GM12878 (cell line): ENCODE data around the gene NOP53. TPM values are rescaled to one million over a fixed set of nuclear protein-coding genes. Genes with fewer than 3 reads are reported as not detected.
"Not testable (repeated sequence)": the region's sequence is repeated elsewhere in the genome, so short reads cannot be mapped to it uniquely, and the experiment has no call there.

Experiments used
- ATAC-seq: fragments of 200-7000 bp; cut with Tn5 transposase; 3 replicates; pipeline ENCODE4 v1.9.1; 2020; ENCODE audit warnings: mild to moderate bottlenecking, moderate library complexity
- BruUV-seq: library from RNA; stranded (reverse); fragments of 400-500 nt; replicated peaks from 2 replicates; lab custom pipeline; 2021; lab: Mats Ljungman, UMichigan
- CTCF ChIA-PET: fragments of 300-600 bp; sonication (Branson Sonifier 250); formaldehyde crosslinking; extraction: SDS; loops from one replicate; lab custom pipeline; 2021; ENCODE audit warnings: inconsistent platforms; lab: Yijun Ruan, JAX
- POLR2A ChIA-PET: fragments of 350-600 bp; formaldehyde crosslinking; extraction: SDS; loops from one replicate; lab custom pipeline; 2021; ENCODE audit warnings: inconsistent platforms; lab: Charles Lee
- RAD21 ChIA-PET: fragments of 300-600 bp; sonication (Branson Sonifier 250); formaldehyde crosslinking; loops from one replicate; lab custom pipeline; 2023; ENCODE audit warnings: antibody characterized with exemption; ENCODE audit not compliant: unreplicated experiment; lab: Charles Lee
- SMC1A ChIA-PET: fragments of 300-600 bp; sonication (Branson Sonifier 250); formaldehyde crosslinking; loops from one replicate; lab custom pipeline; 2023; ENCODE audit not compliant: unreplicated experiment, uncharacterized antibody; lab: Charles Lee
- DNase-seq: peaks from one replicate; pipeline ENCODE4 v3.0.0-alpha.2; 2011; ENCODE audit warnings: low read depth, low spot score
- FAIRE-seq: peaks from 3 replicates; lab custom pipeline; 2011; peaks lifted over from hg19 to GRCh38; lab: Jason Lieb, UNC
- H2AFZ ChIP-seq: 2 replicates; pipeline ENCODE4 v1.6.0; 2011; ENCODE audit warnings: low read depth, low read length, control low read depth; ENCODE audit not compliant: control insufficient read depth
- H3K27ac ChIP-seq: 2 replicates; pipeline ENCODE4 v1.5.1; 2011; ENCODE audit warnings: control low read depth; ENCODE audit not compliant: control insufficient read depth, insufficient read depth
- H3K27me3 ChIP-seq, 2 experiments: replicated peaks in 1 of 2; 2 replicates each; pipeline versions ENCODE4 v1.6.0 to v1.6.1; 2011; ENCODE audit warnings: low read length in 1 of 2; ENCODE audit not compliant: control insufficient read depth in 2 of 2, insufficient read depth in 2 of 2
- H3K36me3 ChIP-seq, 2 experiments: 2 replicates each; pipeline ENCODE4 v1.5.1; 2011; ENCODE audit warnings: low read length in 1 of 2; ENCODE audit not compliant: control insufficient read depth in 2 of 2, insufficient read depth in 2 of 2
- H3K4me1 ChIP-seq: 2 replicates; pipeline ENCODE4 v1.6.1; 2011; ENCODE audit warnings: mild to moderate bottlenecking, low read length, moderate library complexity, mixed read lengths; ENCODE audit not compliant: control insufficient read depth, insufficient read depth
- H3K4me2 ChIP-seq: 2 replicates; pipeline ENCODE4 v1.6.0; 2011; ENCODE audit warnings: control low read depth; ENCODE audit not compliant: control insufficient read depth, insufficient read depth
- H3K4me3 ChIP-seq: fragments of 200-600 bp; sonication (generic); 2 replicates; pipeline ENCODE4 v1.5.1; 2016
- H3K79me2 ChIP-seq: 2 replicates; pipeline ENCODE4 v1.6.0; 2011; ENCODE audit warnings: low read length; ENCODE audit not compliant: control insufficient read depth, insufficient read depth
- H3K9ac ChIP-seq: 2 replicates; pipeline ENCODE4 v1.8.0; 2011; ENCODE audit warnings: low read length, control low read depth, mixed read lengths; ENCODE audit not compliant: control insufficient read depth, insufficient read depth
- H3K9me3 ChIP-seq: replicated peaks from 3 replicates; pipeline ENCODE4 v1.5.1; 2011; ENCODE audit warnings: mild to moderate bottlenecking, low read length; ENCODE audit not compliant: control insufficient read depth, insufficient read depth
- H4K20me1 ChIP-seq: 2 replicates; pipeline ENCODE4 v1.6.0; 2011; ENCODE audit not compliant: control insufficient read depth, insufficient read depth
- EZH2 ChIP-seq: IDR thresholded peaks from 2 replicates; pipeline ENCODE4 v1.6.1; 2012; ENCODE audit warnings: low read depth, mild to moderate bottlenecking, control low read depth, inconsistent platforms, low read length, borderline replicate concordance; ENCODE audit not compliant: control insufficient read depth
- NFIC ChIP-seq: IDR thresholded peaks from 2 replicates; pipeline ENCODE4 v1.6.1; 2012; ENCODE audit warnings: low read depth, mild to moderate bottlenecking, inconsistent platforms, low read length, moderate library complexity
- RUNX3 ChIP-seq: IDR thresholded peaks from 2 replicates; pipeline ENCODE4 v1.6.1; 2012; ENCODE audit warnings: low read length, inconsistent platforms
- SPI1 ChIP-seq: IDR thresholded peaks from 2 replicates; pipeline ENCODE4 v1.6.1; 2011; ENCODE audit warnings: low read depth, mild to moderate bottlenecking, low read length, moderate library complexity, borderline replicate concordance; ENCODE audit not compliant: insufficient read depth
- WGBS: methylation state at CpG from one replicate; pipeline ENCODE4 v1.1.6; 2016; ENCODE audit warnings: low lambda C conversion rate; ENCODE audit not compliant: insufficient replicate concordance, insufficient coverage; ENCODE audit errors: missing lambda C conversion rate; 5-methylcytosine and 5-hydroxymethylcytosine counted together
- in situ Hi-C: fragments of 300-500 bp; cut with MboI; formaldehyde crosslinking; loops from 9 replicates; pipeline ENCODE4 v1.14.3; 2018; ENCODE audit warnings: mixed read lengths
- intact Hi-C: fragments of 100-400 bp; cut with micrococcal nuclease; formaldehyde crosslinking; loops from one replicate; pipeline ENCODE4 v1.14.2; 2022; ENCODE audit not compliant: unreplicated experiment
- polyA plus RNA-seq, 11 experiments: library from polyadenylated mRNA; depleted of rRNA in 4 of 11; unstranded in 6 of 11; stranded (reverse) in 5 of 11; fragments of >200 nt; fragmentation: Nextera tagmentation in 4 of 11; fragmentation: Illumina TruSeq in 1 of 11; extraction: Ambion mirVana in 4 of 11; extraction: Trizol in 1 of 11; gene quantifications; 1 replicate in 1 of 11; 2 replicates in 10 of 11; pipeline versions ENCODE4 v1.2.1 to v1.2.3, GENCODE V29; 2011 to 2016; ENCODE audit warnings: inconsistent platforms in 2 of 11, missing spikeins in 2 of 11, low read depth in 1 of 11
- total RNA-seq, 4 experiments: library from RNA; depleted of rRNA in 3 of 4; stranded (reverse); fragments of >200 nt in 3 of 4; fragmentation: Illumina TruSeq in 1 of 4; extraction: Trizol in 1 of 4; gene quantifications; 2 replicates each; pipeline versions ENCODE4 v1.2.1 to v1.2.3, GENCODE V29; 2013 to 2021
- TF ChIP-seq, protein P1 (sequence below): fragments of 450-650 bp; IDR thresholded peaks from 2 replicates; pipeline ENCODE4 v1.6.1; 2016; ENCODE audit warnings: mild to moderate bottlenecking
- TF ChIP-seq, protein P2 (sequence below): fragments of 450-650 bp; IDR thresholded peaks from 2 replicates; pipeline ENCODE4 v1.6.1; 2018; ENCODE audit warnings: borderline replicate concordance, mild to moderate bottlenecking; ENCODE audit not compliant: partially characterized antibody
- TF ChIP-seq, protein P3 (sequence below): IDR thresholded peaks from 2 replicates; pipeline ENCODE4 v1.6.1; 2011; ENCODE audit warnings: low read depth, low read length, improper control_type of control experiment, borderline replicate concordance
- TF ChIP-seq, protein P4 (sequence below): IDR thresholded peaks from 2 replicates; pipeline ENCODE4 v1.6.1; 2011; ENCODE audit warnings: borderline replicate concordance, low read depth, mild to moderate bottlenecking, moderate library complexity, low read length; ENCODE audit not compliant: insufficient read depth, poor library complexity, severe bottlenecking

Gene NOP53
- total and polyA plus RNA-seq, 10 of the 15 experiments (the other 5 are each of a cell fraction or from before 2014, with no cell fraction given), result 6.0 to 386 (median 167) TPM

DNA sequence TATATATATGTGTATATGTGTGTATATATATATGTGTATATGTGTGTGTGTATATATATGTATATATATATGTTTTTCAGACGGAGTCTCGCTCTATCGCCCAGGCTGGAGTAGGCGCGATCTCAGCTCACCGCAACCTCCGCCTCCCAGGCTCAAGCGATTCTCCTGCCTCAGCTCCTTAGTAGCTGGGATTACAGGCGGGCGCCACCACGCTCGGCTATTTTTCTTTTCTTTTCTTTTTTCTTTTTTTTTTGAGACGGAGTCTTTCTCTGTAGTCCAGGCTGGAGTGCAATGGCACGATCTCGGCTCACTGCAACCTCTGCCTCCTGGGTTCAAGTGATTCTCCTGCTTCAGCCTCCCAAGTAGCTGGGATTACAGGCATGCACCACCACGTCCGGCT, 783 bp downstream of the NOP53 start:
- H3K9ac ChIP-seq, result peak overlapping the region; percentile 91; the same call in 1 of the 2 replicates
- H3K4me3 ChIP-seq, result peak overlapping the region; percentile 92
- ChIA-PET POLR2A (interaction anchor here (0.7 kb wide), 1 partner anchor 54 kb away, joined by 3 read pairs; no protein-coding TSS in a partner anchor), RAD21 (interaction anchor here (1.5 kb wide), 1 partner anchor 397 kb away, joined by 4 read pairs; the partner anchor contains the start of gene DHX34), CTCF (interaction anchor here (0.7 to 4.1 kb wide), 6 partner anchors 19 to 397 kb away, joined by 3 to 15 read pairs (median 3); partner anchors contain the start of genes DHX34 and EHD2), SMC1A (interaction anchor here (1.3 kb wide), 1 partner anchor 309 kb away, joined by 3 read pairs; no protein-coding TSS in a partner anchor)
- in situ Hi-C loops, ATAC-seq, DNase-seq, H4K20me1 ChIP-seq, FAIRE-seq, H3K27me3 ChIP-seq, H2AFZ ChIP-seq, intact Hi-C loops, H3K9me3 ChIP-seq: not testable (repeated sequence)
- peaks cover 16% of the 10 kb centered on the region for H3K4me1 ChIP-seq
- H3K27ac ChIP-seq, result peak overlapping the region; percentile 33; the same call in 1 of the 2 replicates
- 39% methylated on average over 14 of the region's 17 CpGs for WGBS
- peak overlapping the region; percentile 9; the same call in 1 of the 2 replicates for H3K4me2 ChIP-seq
- peaks cover 6 to 12% of the 10 kb centered on the region in 2 experiments for H3K36me3 ChIP-seq
- peaks cover 28% of the 10 kb centered on the region for H3K79me2 ChIP-seq
- TF ChIP-seq, protein P1, sequence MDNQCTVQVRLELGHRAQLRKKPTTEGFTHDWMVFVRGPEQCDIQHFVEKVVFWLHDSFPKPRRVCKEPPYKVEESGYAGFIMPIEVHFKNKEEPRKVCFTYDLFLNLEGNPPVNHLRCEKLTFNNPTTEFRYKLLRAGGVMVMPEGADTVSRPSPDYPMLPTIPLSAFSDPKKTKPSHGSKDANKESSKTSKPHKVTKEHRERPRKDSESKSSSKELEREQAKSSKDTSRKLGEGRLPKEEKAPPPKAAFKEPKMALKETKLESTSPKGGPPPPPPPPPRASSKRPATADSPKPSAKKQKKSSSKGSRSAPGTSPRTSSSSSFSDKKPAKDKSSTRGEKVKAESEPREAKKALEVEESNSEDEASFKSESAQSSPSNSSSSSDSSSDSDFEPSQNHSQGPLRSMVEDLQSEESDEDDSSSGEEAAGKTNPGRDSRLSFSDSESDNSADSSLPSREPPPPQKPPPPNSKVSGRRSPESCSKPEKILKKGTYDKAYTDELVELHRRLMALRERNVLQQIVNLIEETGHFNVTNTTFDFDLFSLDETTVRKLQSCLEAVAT, result peak; percentile 99
- TSS peak; percentile 77 for BruUV-seq

DNA sequence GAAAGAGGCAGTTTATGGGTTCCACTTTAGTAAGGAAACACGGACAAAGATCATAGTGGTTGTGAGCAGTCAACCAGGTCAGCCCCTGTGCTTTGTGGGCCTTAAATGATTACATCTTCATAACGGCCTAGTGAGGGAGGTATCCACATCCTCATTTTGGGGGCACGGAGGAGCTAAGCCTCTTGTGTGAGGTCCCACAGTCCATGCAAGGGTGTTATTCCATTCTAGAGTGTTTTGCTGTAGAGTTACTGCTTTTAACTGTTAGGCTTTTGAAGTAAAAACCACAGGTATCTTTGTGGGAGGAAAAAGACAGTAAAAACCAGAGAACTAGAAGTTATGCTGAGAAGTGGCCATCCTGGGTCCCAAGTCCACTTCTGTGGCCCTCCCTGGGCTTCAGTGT, 4.0 kb downstream of the NOP53 start:
- peaks cover 25 to 32% of the 10 kb centered on the region in 2 experiments for H3K36me3 ChIP-seq
- POLR2A ChIA-PET, result no interaction called here
- intact Hi-C loops, result no loop called here
- H3K4me1 ChIP-seq, result peaks cover 6% of the 10 kb centered on the region
- ATAC-seq (peak; percentile 85), FAIRE-seq (peak; percentile 88), DNase-seq (peak; percentile 51)
- BruUV-seq, result no TSS peak
- H3K27ac ChIP-seq, result peak overlapping the region; percentile 52
- peak overlapping the region; percentile 46; the same call in 1 of the 2 replicates for H3K4me3 ChIP-seq
- H3K79me2 ChIP-seq, result peaks cover 28% of the 10 kb centered on the region
- H3K27me3 ChIP-seq, result no peaks in the 10 kb centered on the region
- no peaks in the 10 kb centered on the region for H4K20me1 ChIP-seq
- H3K9ac ChIP-seq, result no peak overlapping the region
- in situ Hi-C loops, result no loop called here
- peak overlapping the region; percentile 73; the same call in 1 of the 2 replicates for H3K4me2 ChIP-seq
- H3K9me3 ChIP-seq, result no peaks in the 10 kb centered on the region
- SMC1A ChIA-PET, result no interaction called here
- no peak overlapping the region for H2AFZ ChIP-seq
- RAD21 ChIA-PET, result no interaction called here
- CTCF ChIA-PET, result interaction anchor here (1.0 kb wide), 1 partner anchor 9 kb away, joined by 3 read pairs; no protein-coding TSS in a partner anchor
- 2% methylated on average over 3 of the region's 3 CpGs for WGBS
- TF ChIP-seq, protein P2, sequence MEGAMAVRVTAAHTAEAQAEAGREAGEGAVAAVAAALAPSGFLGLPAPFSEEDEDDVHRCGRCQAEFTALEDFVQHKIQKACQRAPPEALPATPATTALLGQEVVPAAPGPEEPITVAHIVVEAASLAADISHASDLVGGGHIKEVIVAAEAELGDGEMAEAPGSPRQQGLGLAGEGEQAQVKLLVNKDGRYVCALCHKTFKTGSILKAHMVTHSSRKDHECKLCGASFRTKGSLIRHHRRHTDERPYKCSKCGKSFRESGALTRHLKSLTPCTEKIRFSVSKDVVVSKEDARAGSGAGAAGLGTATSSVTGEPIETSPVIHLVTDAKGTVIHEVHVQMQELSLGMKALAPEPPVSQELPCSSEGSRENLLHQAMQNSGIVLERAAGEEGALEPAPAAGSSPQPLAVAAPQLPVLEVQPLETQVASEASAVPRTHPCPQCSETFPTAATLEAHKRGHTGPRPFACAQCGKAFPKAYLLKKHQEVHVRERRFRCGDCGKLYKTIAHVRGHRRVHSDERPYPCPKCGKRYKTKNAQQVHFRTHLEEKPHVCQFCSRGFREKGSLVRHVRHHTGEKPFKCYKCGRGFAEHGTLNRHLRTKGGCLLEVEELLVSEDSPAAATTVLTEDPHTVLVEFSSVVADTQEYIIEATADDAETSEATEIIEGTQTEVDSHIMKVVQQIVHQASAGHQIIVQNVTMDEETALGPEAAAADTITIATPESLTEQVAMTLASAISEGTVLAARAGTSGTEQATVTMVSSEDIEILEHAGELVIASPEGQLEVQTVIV, result no peak
- TF ChIP-seq NFIC (peak; percentile 82; the same call in 1 of the 2 replicates), RUNX3 (peak; percentile 97), SPI1 (peak; percentile 93), EZH2 (no peak)
- TF ChIP-seq, protein P3, sequence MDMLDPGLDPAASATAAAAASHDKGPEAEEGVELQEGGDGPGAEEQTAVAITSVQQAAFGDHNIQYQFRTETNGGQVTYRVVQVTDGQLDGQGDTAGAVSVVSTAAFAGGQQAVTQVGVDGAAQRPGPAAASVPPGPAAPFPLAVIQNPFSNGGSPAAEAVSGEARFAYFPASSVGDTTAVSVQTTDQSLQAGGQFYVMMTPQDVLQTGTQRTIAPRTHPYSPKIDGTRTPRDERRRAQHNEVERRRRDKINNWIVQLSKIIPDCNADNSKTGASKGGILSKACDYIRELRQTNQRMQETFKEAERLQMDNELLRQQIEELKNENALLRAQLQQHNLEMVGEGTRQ, result no peak
- TF ChIP-seq, protein P4, sequence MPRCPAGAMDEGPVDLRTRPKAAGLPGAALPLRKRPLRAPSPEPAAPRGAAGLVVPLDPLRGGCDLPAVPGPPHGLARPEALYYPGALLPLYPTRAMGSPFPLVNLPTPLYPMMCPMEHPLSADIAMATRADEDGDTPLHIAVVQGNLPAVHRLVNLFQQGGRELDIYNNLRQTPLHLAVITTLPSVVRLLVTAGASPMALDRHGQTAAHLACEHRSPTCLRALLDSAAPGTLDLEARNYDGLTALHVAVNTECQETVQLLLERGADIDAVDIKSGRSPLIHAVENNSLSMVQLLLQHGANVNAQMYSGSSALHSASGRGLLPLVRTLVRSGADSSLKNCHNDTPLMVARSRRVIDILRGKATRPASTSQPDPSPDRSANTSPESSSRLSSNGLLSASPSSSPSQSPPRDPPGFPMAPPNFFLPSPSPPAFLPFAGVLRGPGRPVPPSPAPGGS, result no peak
